Stimulated activated CD8-positive, alpha-beta memory T cell treated with anti-CD3 and anti-CD28 coated beads, Interleukin-12 subunit alpha, Interleukin-12 subunit beta, amount 100 ng/mL, for 24 hours (primary cell): Measurements from ENCODE around the gene IKZF5.

ENCODE experiments used
- DNase-seq: peaks from one replicate; pipeline ENCODE4 v3.0.0-alpha.2; 2020; ENCODE audit errors: extremely low read depth

IKZF5 gene, protein sequence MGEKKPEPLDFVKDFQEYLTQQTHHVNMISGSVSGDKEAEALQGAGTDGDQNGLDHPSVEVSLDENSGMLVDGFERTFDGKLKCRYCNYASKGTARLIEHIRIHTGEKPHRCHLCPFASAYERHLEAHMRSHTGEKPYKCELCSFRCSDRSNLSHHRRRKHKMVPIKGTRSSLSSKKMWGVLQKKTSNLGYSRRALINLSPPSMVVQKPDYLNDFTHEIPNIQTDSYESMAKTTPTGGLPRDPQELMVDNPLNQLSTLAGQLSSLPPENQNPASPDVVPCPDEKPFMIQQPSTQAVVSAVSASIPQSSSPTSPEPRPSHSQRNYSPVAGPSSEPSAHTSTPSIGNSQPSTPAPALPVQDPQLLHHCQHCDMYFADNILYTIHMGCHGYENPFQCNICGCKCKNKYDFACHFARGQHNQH

DNA sequence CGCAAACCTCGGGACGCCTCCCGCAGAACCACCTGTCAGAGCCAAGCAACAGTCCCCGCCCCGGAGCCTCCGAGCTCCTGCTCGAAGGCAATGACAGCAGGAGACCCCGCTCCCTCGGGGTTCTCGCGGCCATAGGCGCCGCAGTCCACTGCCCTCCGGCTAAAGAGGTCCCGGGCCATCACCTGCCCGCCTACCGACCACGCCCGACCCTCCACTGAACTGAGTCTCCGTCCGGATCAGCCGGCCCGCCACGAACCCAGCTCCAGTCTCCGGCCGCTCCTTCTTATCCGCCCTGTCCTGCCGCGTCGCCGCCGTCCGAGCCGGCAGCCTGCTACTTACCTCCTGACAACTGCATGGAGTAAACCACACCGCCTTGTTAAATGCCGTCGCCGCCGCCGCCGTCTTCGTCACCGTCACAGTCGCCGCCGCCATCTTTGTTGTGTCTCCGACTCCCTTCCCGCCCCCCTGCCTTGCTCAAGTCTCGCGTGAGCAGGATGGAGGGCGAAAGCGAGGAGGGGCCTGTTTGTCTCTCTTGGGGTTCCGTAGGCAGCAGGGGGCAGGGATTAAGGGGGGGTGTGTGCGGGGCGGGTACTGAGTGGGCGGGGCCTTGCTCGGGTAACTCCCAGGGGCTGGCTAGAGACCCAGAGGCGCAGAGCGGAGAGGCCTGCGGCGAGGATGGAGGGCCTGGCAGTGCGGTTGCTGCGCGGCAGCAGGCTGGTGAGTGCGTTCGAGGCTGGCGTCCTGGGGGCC lies at the start of gene IKZF5, which contains the start of gene ACADSB:
IKZF5 (minus strand) TSS at position 441 of the 750 bp plus-strand sequence. CDS start 10,170 bp downstream, outside the sequence.
ACADSB (plus strand) TSS at position 652 of the 750 bp plus-strand sequence; CDS start at position 676, 24 bp downstream.
- DNase-seq, result peak; percentile 89

DNA sequence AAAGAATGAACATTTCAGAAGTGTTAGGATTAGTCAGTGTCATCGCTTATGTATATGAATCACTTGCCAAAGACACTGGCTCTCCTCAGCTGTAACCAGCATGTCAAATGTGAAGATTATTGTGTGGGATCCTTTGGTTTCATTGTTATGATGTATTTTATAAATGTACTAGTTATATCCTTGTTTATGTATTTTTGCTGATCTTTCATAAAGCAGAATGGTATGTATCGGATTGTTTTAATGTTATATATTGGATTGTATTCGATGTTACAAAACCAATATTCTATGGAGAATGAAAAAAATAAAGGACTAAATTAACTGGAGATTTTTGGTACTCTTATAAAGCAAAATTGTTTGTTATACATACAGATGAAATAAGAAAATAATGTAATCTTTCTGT lies 49.4 kb upstream of the IKZF5 start:
- DNase-seq, result no peak

- no peak for DNase-seq
Measured at GRCh38 chr10:123045961-123046731, 37.6 kb upstream of the IKZF5 start.

- no peak for DNase-seq
Measured at GRCh38 chr10:123044391-123044790, 35.8 kb upstream of the IKZF5 start.

DNA sequence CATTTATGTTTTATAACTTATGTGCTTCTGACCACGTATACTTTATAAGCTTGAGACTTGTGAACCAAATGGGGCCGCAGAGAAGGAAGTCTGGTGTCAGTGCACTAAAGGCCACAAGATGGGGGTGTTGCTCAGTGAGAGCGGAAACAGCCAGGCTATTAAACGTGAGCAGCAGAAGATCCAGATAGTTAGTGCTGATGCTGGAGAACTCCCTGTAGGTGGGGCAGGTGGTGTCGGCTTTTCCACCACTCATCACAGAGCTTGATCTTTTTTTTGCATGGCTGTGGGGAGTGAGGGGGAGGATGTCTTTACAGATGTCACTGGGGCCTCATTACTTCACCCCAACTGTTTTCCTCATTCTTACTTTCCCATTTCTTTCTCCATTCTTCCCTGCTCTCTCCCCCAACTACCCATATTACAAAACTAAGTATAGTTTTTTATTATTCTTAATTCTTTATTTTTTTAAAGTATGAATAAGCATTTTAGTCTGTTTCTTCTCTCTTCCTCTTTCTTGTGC lies 34.9 kb upstream of the IKZF5 start:
- no peak for DNase-seq

- no peak for DNase-seq
Measured at GRCh38 chr10:123042708-123043408, 34.3 kb upstream of the IKZF5 start.

DNA sequence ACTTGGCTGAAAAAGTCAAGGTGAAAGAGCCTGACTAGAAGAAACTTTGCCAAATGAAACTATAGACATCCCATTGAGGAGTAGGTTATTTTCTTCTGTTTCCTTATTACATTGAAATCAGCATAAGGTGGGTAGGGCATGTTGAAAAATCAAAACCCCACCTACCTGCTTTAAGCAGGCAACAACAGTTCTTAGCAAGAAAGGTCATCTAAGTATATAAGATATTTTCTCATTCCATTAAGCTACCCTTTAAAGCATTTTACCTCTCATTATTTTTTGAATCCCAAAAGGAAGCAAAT lies 31.0 kb upstream of the IKZF5 start:
- no peak for DNase-seq

DNA sequence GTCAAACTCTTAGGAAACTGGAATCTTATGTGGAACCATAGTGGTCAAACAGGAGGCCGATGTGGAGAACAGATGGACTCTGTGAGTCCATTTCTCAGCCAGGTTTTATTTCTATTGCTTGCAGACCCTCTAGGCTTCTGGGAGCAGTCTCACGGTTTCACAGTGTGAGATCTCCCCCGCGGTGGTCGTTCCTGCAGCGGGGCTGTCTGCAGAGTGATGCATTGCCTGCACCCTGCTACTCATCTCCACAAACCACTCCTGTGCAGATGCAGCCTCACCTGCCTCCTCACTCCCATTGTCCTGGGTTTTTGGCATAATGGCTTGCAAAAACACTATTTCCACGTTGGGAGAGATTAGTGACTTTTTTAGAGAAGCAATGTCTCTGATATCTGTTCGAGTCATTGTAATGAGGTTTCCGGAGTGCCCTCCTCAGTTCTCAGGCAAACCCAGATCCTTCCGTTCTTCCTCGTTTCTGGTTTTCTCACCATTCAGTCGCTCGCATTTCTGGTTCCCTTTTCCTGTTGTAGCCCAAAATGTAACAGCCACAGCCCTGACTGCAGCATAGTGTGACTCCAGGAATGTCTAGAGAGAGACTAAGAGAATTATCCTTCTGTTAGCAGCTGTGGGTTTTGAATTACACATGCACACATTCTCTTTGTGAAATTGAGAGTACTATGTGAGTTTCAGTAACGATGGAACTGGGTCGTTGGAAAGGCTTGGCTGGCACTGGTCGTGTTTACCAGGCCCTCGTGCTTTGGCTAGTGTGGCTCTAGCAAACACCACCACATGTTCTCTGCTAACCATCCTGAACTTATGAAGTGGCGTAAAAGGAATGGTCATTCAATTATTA lies 30.4 kb upstream of the IKZF5 start:
- DNase-seq, result no peak

- no peak for DNase-seq
Measured at GRCh38 chr10:123035467-123036086, 27.0 kb upstream of the IKZF5 start.

DNA sequence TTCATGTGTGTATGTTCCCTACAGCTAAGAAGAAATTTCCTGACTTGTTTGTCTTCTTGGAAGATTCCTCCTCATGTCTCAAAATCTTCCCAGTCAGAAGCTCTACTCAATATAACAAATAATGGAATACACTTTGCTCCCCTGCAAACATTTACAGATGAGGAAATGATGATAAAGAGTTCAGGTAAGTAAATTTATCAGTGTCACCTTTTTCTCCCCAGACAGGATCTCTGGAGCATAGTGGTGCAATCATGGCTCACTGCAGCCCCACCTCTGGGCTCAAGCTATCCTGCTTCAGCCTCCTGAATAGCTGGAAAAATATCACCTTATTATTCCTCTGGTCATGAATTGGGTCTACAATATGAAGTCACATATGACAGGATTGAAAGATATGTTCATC lies 25.7 kb upstream of the IKZF5 start:
- DNase-seq, result no peak

DNA sequence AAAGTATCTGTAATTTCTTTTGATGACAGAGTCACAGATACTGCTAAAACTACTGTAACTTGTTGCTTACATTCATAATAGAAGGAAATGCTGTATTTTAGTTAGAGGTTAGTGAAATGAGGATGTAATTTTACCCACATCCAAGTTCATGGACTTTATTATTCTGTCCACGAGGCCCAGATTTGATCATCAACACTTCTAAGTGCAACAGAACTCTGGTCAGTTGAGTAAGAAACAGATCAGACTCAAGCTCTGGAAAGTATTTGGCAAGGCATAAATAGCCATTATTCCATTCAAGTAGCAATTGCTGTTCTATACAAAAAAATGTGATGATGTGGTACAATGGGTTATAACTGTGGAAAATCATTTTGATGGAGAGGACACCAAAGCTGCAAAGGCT lies 22.5 kb upstream of the IKZF5 start:
- DNase-seq, result no peak

- DNase-seq, result no peak
Measured at GRCh38 chr10:123027861-123028260, 19.3 kb upstream of the IKZF5 start.

DNA sequence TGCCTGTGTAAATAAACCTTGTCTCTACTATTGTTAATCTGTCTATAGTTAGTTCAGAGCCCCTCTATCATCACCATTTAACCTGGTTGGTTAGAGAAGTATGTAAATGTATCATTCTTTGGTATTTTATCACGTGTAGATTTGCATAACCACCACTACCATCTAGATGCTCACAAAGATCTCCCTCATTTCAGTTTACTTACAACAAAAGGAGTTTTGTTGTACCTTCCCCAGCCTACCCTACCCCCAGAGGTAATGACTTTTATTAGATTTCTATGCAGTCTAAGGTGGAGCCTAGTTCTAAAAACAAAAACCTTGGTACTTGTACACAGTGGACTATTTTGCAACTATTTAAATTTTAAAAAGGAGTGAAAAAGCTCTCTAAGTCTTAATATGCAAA lies 17.7 kb upstream of the IKZF5 start:
- DNase-seq, result no peak

DNA sequence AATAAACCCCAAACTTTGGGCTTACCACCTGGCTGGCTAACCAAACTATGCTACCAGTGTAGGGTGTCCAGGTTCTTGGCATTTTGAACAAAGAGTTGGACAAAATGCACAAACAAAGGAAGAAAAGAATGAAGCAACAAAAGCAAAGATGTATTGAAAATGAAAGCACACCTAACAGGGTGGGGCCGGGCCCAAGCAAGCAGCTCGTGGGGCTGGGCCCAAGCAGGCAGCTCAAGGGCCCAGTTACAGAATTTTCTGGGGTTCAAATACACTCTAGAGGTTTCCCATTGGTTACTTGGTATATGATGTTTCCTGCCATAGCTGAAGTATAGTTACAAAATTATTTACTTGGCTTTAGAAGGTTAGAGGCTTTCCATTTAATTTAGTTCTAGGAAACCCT lies 15.9 kb upstream of the IKZF5 start:
- DNase-seq, result no peak

DNA sequence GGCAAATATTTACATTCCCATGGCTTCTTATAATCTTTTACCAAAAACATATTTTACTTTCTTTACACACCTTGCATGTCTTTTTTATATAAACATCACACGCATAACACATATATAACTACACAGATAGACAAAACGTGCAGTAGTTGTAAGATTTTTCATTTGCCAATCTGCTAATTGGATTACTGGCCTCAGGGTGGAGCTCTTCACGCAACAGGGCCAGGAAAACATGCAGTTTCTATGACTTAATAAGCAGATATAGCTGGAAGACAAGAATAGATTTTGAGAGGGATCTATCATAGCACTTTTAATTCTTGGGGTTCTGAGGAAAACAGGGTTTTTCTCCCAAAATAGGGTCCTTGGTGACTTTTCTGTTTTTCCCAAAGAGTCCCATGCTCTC lies 12.9 kb upstream of the IKZF5 start:
- DNase-seq, result no peak

GRCh38 chr10:123019941-123020703 lies 11.5 kb upstream of the IKZF5 start:
- DNase-seq, result no peak

DNA sequence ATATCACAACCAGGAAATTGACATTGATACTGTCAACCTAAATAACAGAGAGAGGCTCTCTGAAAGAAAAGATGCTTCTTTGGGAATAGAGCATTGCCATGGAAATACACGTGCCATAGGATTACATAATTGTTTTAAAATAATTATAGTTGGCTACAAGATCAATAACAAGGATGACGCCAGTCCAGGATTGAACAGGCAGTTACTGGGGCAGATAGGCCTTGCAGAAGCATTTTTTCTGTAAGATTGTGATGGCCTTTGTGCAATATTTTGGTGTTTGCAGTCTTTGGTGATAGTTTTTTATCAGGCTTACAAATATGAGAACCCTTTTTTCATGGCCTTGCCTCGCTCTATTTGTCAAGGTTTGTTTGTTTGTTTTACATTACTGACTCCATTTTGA lies 10.7 kb upstream of the IKZF5 start:
- DNase-seq, result no peak

- DNase-seq, result no peak
Measured at GRCh38 chr10:123018531-123018930, 9.9 kb upstream of the IKZF5 start.

- no peak for DNase-seq
Measured at GRCh38 chr10:123017421-123018165, 9.0 kb upstream of the IKZF5 start.
